H1 (cell line): Measurements from ENCODE around the gene EXOC1. TPM values are rescaled to one million over a fixed set of nuclear protein-coding genes. Genes with fewer than 3 reads are reported as not detected.
A peak's percentile ranks its signal among the peaks of the same experiment; 100 is the strongest.

ENCODE experiments used
- ATF2 ChIP-seq: IDR thresholded peaks from 2 replicates; pipeline ENCODE4 v1.6.1; 2012; ENCODE audit warnings: low read length, inconsistent platforms
- KDM5A ChIP-seq: fragments of 200-600 bp; IDR thresholded peaks from 2 replicates; pipeline ENCODE4 v1.7.1; 2012; ENCODE audit warnings: mild to moderate bottlenecking, low read length, inconsistent platforms, mixed read lengths
- MAFK ChIP-seq: IDR thresholded peaks from 2 replicates; pipeline ENCODE4 v1.6.1; 2012; ENCODE audit warnings: low read depth, mild to moderate bottlenecking, improper control_type of control experiment, low read length
- NANOG ChIP-seq: IDR thresholded peaks from 2 replicates; pipeline ENCODE4 v1.6.1; 2011; ENCODE audit warnings: low read length, low read depth, mild to moderate bottlenecking, inconsistent platforms; ENCODE audit not compliant: insufficient read depth, poor library complexity, severe bottlenecking
- TAF1 ChIP-seq: IDR thresholded peaks from 2 replicates; pipeline ENCODE4 v1.6.1; 2011; ENCODE audit warnings: mild to moderate bottlenecking, low read depth, low read length
- TAF7 ChIP-seq: optimal IDR thresholded peaks from 2 replicates; pipeline ENCODE3; 2011; ENCODE audit warnings: low read depth, mild to moderate bottlenecking, inconsistent platforms, low read length, moderate library complexity, borderline replicate concordance
- TBP ChIP-seq: IDR thresholded peaks from 2 replicates; pipeline ENCODE4 v1.6.1; 2011; ENCODE audit warnings: low read depth, low read length, improper control_type of control experiment
- TCF12 ChIP-seq: IDR thresholded peaks from 2 replicates; pipeline ENCODE4 v1.6.1; 2011; ENCODE audit warnings: low read depth, mild to moderate bottlenecking, low read length
- polyA plus RNA-seq, 7 experiments: library from polyadenylated mRNA; depleted of rRNA in 3 of 7; stranded (reverse) in 5 of 7; unstranded in 2 of 7; fragments of >200 nt in 5 of 7; fragments of 200-250 nt in 2 of 7; gene quantifications; 1 replicate in 5 of 7; 2 replicates in 1 of 7; 4 replicates in 1 of 7; pipeline versions ENCODE4 v1.2.1 to v1.2.3, GENCODE V29; 2011 to 2013; ENCODE audit warnings: missing spikeins in 2 of 7, mixed read lengths in 2 of 7
- total RNA-seq: library from RNA; stranded (reverse); fragmentation: NEBNext Ultra II Directional; extraction: Animal tissue kit (Norgen Biotek cat#: 25700); gene quantifications from 2 replicates; pipeline ENCODE4 v1.2.1, GENCODE V29; 2021
- TF ChIP-seq, protein P1 (sequence below): fragments of 300-600 bp; sonication (generic); IDR thresholded peaks from 2 replicates; pipeline ENCODE4 v1.7.1; 2012; ENCODE audit warnings: low read length, moderate library complexity, mild to moderate bottlenecking, inconsistent platforms; ENCODE audit not compliant: insufficient replicate concordance
- TF ChIP-seq, protein P2 (sequence below): IDR thresholded peaks from 2 replicates; pipeline ENCODE4 v1.6.1; 2012; ENCODE audit warnings: inconsistent platforms

The EXOC1 gene
- total and polyA plus RNA-seq, 2 of the 8 experiments (the other 6 are each of a cell fraction or from before 2014, with no cell fraction given), result 5.9 to 19.6 TPM

DNA sequence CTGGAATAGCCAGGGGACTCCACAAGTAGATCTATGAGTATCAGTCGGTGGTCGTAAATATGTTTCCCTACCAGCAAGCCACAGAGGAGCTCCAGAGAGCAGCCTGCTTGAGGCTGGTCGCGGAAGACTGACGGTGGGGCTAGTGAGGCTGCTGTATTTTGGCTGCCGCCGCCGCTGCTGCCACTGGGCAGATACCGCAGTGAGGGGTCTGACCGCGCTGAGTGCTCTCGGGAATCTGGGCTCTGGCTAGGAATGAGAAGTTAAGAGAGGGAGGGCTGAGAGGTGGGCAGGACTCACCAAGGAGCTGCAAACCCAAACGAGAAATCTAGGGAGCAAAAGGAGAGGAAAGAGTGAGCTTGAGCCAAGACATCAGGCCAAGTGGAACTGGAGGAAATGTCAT is 33.8 kb upstream of the EXOC1 start, which contains the start of gene EXOC1L (continued):
- TF ChIP-seq, protein P1, sequence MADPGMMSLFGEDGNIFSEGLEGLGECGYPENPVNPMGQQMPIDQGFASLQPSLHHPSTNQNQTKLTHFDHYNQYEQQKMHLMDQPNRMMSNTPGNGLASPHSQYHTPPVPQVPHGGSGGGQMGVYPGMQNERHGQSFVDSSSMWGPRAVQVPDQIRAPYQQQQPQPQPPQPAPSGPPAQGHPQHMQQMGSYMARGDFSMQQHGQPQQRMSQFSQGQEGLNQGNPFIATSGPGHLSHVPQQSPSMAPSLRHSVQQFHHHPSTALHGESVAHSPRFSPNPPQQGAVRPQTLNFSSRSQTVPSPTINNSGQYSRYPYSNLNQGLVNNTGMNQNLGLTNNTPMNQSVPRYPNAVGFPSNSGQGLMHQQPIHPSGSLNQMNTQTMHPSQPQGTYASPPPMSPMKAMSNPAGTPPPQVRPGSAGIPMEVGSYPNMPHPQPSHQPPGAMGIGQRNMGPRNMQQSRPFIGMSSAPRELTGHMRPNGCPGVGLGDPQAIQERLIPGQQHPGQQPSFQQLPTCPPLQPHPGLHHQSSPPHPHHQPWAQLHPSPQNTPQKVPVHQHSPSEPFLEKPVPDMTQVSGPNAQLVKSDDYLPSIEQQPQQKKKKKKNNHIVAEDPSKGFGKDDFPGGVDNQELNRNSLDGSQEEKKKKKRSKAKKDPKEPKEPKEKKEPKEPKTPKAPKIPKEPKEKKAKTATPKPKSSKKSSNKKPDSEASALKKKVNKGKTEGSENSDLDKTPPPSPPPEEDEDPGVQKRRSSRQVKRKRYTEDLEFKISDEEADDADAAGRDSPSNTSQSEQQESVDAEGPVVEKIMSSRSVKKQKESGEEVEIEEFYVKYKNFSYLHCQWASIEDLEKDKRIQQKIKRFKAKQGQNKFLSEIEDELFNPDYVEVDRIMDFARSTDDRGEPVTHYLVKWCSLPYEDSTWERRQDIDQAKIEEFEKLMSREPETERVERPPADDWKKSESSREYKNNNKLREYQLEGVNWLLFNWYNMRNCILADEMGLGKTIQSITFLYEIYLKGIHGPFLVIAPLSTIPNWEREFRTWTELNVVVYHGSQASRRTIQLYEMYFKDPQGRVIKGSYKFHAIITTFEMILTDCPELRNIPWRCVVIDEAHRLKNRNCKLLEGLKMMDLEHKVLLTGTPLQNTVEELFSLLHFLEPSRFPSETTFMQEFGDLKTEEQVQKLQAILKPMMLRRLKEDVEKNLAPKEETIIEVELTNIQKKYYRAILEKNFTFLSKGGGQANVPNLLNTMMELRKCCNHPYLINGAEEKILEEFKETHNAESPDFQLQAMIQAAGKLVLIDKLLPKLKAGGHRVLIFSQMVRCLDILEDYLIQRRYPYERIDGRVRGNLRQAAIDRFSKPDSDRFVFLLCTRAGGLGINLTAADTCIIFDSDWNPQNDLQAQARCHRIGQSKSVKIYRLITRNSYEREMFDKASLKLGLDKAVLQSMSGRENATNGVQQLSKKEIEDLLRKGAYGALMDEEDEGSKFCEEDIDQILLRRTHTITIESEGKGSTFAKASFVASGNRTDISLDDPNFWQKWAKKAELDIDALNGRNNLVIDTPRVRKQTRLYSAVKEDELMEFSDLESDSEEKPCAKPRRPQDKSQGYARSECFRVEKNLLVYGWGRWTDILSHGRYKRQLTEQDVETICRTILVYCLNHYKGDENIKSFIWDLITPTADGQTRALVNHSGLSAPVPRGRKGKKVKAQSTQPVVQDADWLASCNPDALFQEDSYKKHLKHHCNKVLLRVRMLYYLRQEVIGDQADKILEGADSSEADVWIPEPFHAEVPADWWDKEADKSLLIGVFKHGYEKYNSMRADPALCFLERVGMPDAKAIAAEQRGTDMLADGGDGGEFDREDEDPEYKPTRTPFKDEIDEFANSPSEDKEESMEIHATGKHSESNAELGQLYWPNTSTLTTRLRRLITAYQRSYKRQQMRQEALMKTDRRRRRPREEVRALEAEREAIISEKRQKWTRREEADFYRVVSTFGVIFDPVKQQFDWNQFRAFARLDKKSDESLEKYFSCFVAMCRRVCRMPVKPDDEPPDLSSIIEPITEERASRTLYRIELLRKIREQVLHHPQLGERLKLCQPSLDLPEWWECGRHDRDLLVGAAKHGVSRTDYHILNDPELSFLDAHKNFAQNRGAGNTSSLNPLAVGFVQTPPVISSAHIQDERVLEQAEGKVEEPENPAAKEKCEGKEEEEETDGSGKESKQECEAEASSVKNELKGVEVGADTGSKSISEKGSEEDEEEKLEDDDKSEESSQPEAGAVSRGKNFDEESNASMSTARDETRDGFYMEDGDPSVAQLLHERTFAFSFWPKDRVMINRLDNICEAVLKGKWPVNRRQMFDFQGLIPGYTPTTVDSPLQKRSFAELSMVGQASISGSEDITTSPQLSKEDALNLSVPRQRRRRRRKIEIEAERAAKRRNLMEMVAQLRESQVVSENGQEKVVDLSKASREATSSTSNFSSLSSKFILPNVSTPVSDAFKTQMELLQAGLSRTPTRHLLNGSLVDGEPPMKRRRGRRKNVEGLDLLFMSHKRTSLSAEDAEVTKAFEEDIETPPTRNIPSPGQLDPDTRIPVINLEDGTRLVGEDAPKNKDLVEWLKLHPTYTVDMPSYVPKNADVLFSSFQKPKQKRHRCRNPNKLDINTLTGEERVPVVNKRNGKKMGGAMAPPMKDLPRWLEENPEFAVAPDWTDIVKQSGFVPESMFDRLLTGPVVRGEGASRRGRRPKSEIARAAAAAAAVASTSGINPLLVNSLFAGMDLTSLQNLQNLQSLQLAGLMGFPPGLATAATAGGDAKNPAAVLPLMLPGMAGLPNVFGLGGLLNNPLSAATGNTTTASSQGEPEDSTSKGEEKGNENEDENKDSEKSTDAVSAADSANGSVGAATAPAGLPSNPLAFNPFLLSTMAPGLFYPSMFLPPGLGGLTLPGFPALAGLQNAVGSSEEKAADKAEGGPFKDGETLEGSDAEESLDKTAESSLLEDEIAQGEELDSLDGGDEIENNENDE, result no peak
- TF ChIP-seq NANOG, result peak; percentile 33
- peak; percentile 78 for TF ChIP-seq TAF7
- no peak for TF ChIP-seq KDM5A
- peak; percentile 90 for TF ChIP-seq TAF1
- no peak for TF ChIP-seq MAFK
- TF ChIP-seq TCF12, result no peak
- TF ChIP-seq, protein P2, sequence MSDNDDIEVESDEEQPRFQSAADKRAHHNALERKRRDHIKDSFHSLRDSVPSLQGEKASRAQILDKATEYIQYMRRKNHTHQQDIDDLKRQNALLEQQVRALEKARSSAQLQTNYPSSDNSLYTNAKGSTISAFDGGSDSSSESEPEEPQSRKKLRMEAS, result 0 out of 2 replicates have a peak, but pooled peaks have one; percentile 27
- TF ChIP-seq ATF2, result no peak
- TF ChIP-seq TBP, result peak; percentile 84
